HepG2 (cell line): Measurements from ENCODE around the gene KHDC1.

Experiments used
- CREB1 ChIP-seq, 2 experiments: fragments of 450-650 bp in 1 of 2; IDR thresholded peaks; 2 replicates each; pipeline ENCODE4 v1.6.1; 2016 to 2017; ENCODE audit warnings: control low read depth in 1 of 2, mild to moderate bottlenecking in 1 of 2, missing compliant biosample characterization in 1 of 2, missing genetic modification characterization in 1 of 2
- FOSL1 ChIP-seq: sonication (generic); formaldehyde crosslinking; IDR thresholded peaks from 2 replicates; pipeline ENCODE4 v1.9.0; 2021; ENCODE audit warnings: missing genetic modification reagents, borderline replicate concordance
- KAT7 ChIP-seq: IDR thresholded peaks from 2 replicates; pipeline ENCODE4 v1.6.1; 2018; ENCODE audit warnings: borderline replicate concordance, missing compliant biosample characterization
- POLR2A ChIP-seq, 2 experiments: IDR thresholded peaks; 2 replicates each; pipeline ENCODE4 v1.6.1; 2011; ENCODE audit warnings: low read depth in 2 of 2, low read length in 2 of 2, mild to moderate bottlenecking in 1 of 2, moderate library complexity in 1 of 2; ENCODE audit not compliant: insufficient read depth in 1 of 2
- SP5 ChIP-seq: IDR thresholded peaks from 2 replicates; pipeline ENCODE4 v1.6.1; 2016; ENCODE audit warnings: low read depth, borderline replicate concordance
- WIZ ChIP-seq: sonication (generic); formaldehyde crosslinking; IDR thresholded peaks from 2 replicates; pipeline ENCODE4 v1.5.1; 2020; ENCODE audit warnings: mild to moderate bottlenecking, missing genetic modification reagents
- ZNF598 ChIP-seq: sonication (generic); formaldehyde crosslinking; IDR thresholded peaks from 2 replicates; pipeline ENCODE4 v1.5.1; 2020; ENCODE audit warnings: mild to moderate bottlenecking, missing genetic modification reagents, borderline replicate concordance
- TF ChIP-seq, protein P1 (sequence below): IDR thresholded peaks from 2 replicates; pipeline ENCODE4 v1.6.1; 2012; ENCODE audit warnings: inconsistent platforms
- TF ChIP-seq, protein P2 (sequence below): sonication (generic); formaldehyde crosslinking; IDR thresholded peaks from 2 replicates; pipeline ENCODE4 v1.5.0; 2020; ENCODE audit warnings: missing genetic modification reagents

DNA sequence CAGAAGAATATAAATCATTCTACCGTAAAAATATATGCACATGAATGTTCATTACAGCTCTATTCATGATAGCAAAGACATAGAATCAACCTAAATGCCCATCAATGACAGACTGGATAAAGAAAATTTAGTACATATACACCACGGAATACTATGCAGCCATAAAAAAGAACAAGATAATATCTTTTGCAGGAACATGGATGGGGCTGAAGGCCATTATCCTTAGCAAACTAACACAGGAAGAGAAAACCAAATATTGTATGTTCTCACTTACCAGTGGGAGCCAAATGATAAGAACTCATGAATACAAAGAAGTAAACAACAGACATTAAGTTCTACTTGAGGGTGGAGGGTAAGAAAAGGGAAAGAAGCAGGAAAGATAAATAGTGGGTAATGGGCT, 46.1 kb downstream of the KHDC1 start:
- TF ChIP-seq ZNF598 (CRISPR knock-in tag) (no peak), KAT7 (CRISPR knock-in tag) (no peak), SP5 (CRISPR knock-in tag) (no peak), POLR2A (IDR thresholded peaks at IDR 0.05; ENCODE audit: insufficient read depth in 1 of 2, low read depth in 2 of 2, low read length in 2 of 2) (no peak), WIZ (CRISPR knock-in tag) (no peak), FOSL1 (CRISPR knock-in tag) (no peak), CREB1 (IDR thresholded peaks at IDR 0.05) (no peak), CREB1 (CRISPR knock-in tag; IDR thresholded peaks at IDR 0.05) (no peak)
- TF ChIP-seq, protein P1, sequence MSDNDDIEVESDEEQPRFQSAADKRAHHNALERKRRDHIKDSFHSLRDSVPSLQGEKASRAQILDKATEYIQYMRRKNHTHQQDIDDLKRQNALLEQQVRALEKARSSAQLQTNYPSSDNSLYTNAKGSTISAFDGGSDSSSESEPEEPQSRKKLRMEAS: no peak
- TF ChIP-seq, protein P2, sequence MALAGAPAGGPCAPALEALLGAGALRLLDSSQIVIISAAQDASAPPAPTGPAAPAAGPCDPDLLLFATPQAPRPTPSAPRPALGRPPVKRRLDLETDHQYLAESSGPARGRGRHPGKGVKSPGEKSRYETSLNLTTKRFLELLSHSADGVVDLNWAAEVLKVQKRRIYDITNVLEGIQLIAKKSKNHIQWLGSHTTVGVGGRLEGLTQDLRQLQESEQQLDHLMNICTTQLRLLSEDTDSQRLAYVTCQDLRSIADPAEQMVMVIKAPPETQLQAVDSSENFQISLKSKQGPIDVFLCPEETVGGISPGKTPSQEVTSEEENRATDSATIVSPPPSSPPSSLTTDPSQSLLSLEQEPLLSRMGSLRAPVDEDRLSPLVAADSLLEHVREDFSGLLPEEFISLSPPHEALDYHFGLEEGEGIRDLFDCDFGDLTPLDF (CRISPR knock-in tag): no peak
